ENCODE data around the gene ZNF516.

The ZNF516 gene

GRCh38 chr18:76386071-76386470, 109.0 kb downstream of the ZNF516 start:
- TF ChIP-seq CTCF (conservative IDR thresholded peaks at IDR 0.05), result no peak
- H3K27ac ChIP-seq, result no peak overlapping the region

- no peak overlapping the region for H3K27ac ChIP-seq
- no peak for TF ChIP-seq CTCF (conservative IDR thresholded peaks at IDR 0.05)
These were observed 109.4 kb downstream of the ZNF516 start for GRCh38 chr18:76385681-76385975.

- H3K27ac ChIP-seq, result no peak overlapping the region
- no peak for TF ChIP-seq CTCF (conservative IDR thresholded peaks at IDR 0.05)
These were observed 110.0 kb downstream of the ZNF516 start for GRCh38 chr18:76384861-76385680.

GRCh38 chr18:76384114-76384790, 110.8 kb downstream of the ZNF516 start:
- H3K27ac ChIP-seq, result no peak overlapping the region
- TF ChIP-seq CTCF (conservative IDR thresholded peaks at IDR 0.05), result no peak

- no peak for TF ChIP-seq CTCF (conservative IDR thresholded peaks at IDR 0.05)
These were observed 111.4 kb downstream of the ZNF516 start for GRCh38 chr18:76383636-76384035.

GRCh38 chr18:76382275-76382674, 112.8 kb downstream of the ZNF516 start:
- no peak overlapping the region for H3K27ac ChIP-seq
- no peak for TF ChIP-seq CTCF (conservative IDR thresholded peaks at IDR 0.05)

More at GRCh38 chr18:76383636-76384035, 111.4 kb downstream of the ZNF516 start:
- no peak overlapping the region for H3K27ac ChIP-seq

GRCh38 chr18:76380791-76381405, 114.1 kb downstream of the ZNF516 start:
- no peak overlapping the region for H3K27ac ChIP-seq
- no peak for TF ChIP-seq CTCF (conservative IDR thresholded peaks at IDR 0.05)
